Measurements from ENCODE around the gene SPRED1. TPM values are rescaled to one million over a fixed set of nuclear protein-coding genes. Genes with fewer than 3 reads are reported as not detected.

The SPRED1 gene
- total RNA-seq, 1 donor from 2014 or later: 25.6 TPM

- Mint-ChIP-seq H3K4me3 (no peak overlapping the region), H3K27me3 (no peaks in the 10 kb centered on the region), H3K9me3 (no peaks in the 10 kb centered on the region), H3K36me3 (no peaks in the 10 kb centered on the region), H3K4me1 (ENCODE audit: unreplicated experiment) (no peaks in the 10 kb centered on the region), H3K27ac (no peak overlapping the region)
- DNase-seq (ENCODE audit: extremely low spot score, unreplicated experiment): no peak
- TF ChIP-seq CTCF (conservative IDR thresholded peaks at IDR 0.05): peak; percentile 88
These were observed 101.8 kb downstream of the SPRED1 start for GRCh38 chr15:38354315-38354929.

GRCh38 chr15:38362355-38362754 lies 109.7 kb downstream of the SPRED1 start:
- DNase-seq (ENCODE audit: extremely low spot score, unreplicated experiment): no peak
- no peak overlapping the region for H3K27ac Mint-ChIP-seq
- H3K27me3 Mint-ChIP-seq: peaks cover 2% of the 10 kb centered on the region
- H3K9me3 Mint-ChIP-seq: no peaks in the 10 kb centered on the region
- TF ChIP-seq CTCF (conservative IDR thresholded peaks at IDR 0.05): no peak
- H3K36me3 Mint-ChIP-seq: no peaks in the 10 kb centered on the region
- H3K4me3 Mint-ChIP-seq: no peak overlapping the region
- H3K4me1 Mint-ChIP-seq (ENCODE audit: unreplicated experiment): no peaks in the 10 kb centered on the region

GRCh38 chr15:38367476-38367875 lies 114.8 kb downstream of the SPRED1 start:
- Mint-ChIP-seq H3K4me3 (no peak overlapping the region), H3K9me3 (no peaks in the 10 kb centered on the region), H3K27ac (no peak overlapping the region), H3K27me3 (peaks cover 2% of the 10 kb centered on the region), H3K36me3 (no peaks in the 10 kb centered on the region), H3K4me1 (ENCODE audit: unreplicated experiment) (no peaks in the 10 kb centered on the region)
- no peak for DNase-seq (ENCODE audit: extremely low spot score, unreplicated experiment)
- no peak for TF ChIP-seq CTCF (conservative IDR thresholded peaks at IDR 0.05)

- no peak for DNase-seq (ENCODE audit: extremely low spot score, unreplicated experiment)
- no peak overlapping the region for H3K27ac Mint-ChIP-seq
- H3K4me3 Mint-ChIP-seq: no peak overlapping the region
- H3K36me3 Mint-ChIP-seq: no peaks in the 10 kb centered on the region
- H3K4me1 Mint-ChIP-seq (ENCODE audit: unreplicated experiment): no peaks in the 10 kb centered on the region
- TF ChIP-seq CTCF (conservative IDR thresholded peaks at IDR 0.05): no peak
- H3K9me3 Mint-ChIP-seq: no peaks in the 10 kb centered on the region
- peaks cover 5% of the 10 kb centered on the region for H3K27me3 Mint-ChIP-seq
These were observed 117.4 kb downstream of the SPRED1 start for GRCh38 chr15:38369936-38370478.

- Mint-ChIP-seq H3K36me3 (no peaks in the 10 kb centered on the region), H3K4me3 (no peak overlapping the region), H3K27ac (no peak overlapping the region), H3K27me3 (peaks cover 5% of the 10 kb centered on the region), H3K4me1 (ENCODE audit: unreplicated experiment) (peaks cover 7% of the 10 kb centered on the region), H3K9me3 (no peaks in the 10 kb centered on the region)
- no peak for DNase-seq (ENCODE audit: extremely low spot score, unreplicated experiment)
- no peak for TF ChIP-seq CTCF (conservative IDR thresholded peaks at IDR 0.05)
These were observed 120.4 kb downstream of the SPRED1 start for GRCh38 chr15:38373016-38373415.

All from type B pancreatic cell (in vitro differentiated cells).